ENCODE results near the gene KPNA6. TPM values are rescaled to one million over a fixed set of nuclear protein-coding genes. Genes with fewer than 3 reads are reported as not detected.
"Not testable (repeated sequence)": the region's sequence is repeated elsewhere in the genome, so short reads cannot be mapped to it uniquely, and the experiment has no call there.

KPNA6 gene
- total RNA-seq, 1 experiment from 2014 or later, result 104 TPM

GRCh38 chr1:32151319-32151787 is 43.5 kb downstream of the KPNA6 start:
- TF ChIP-seq RORB (CRISPR knock-in tag; IDR thresholded peaks at IDR 0.05), result no peak
- no peak for TF ChIP-seq ZNF219 (CRISPR knock-in tag; IDR thresholded peaks at IDR 0.05; ENCODE audit: borderline replicate concordance)
- TF ChIP-seq JUN (CRISPR knock-in tag; IDR thresholded peaks at IDR 0.05), result no peak
- TF ChIP-seq NFYB (CRISPR knock-in tag; conservative IDR thresholded peaks at IDR 0.05; ENCODE audit: low read depth), result no peak
- TF ChIP-seq TEAD1 (CRISPR knock-in tag; IDR thresholded peaks at IDR 0.05), result no peak
- no peak for TF ChIP-seq SMAD3 (CRISPR knock-in tag; IDR thresholded peaks at IDR 0.05; ENCODE audit: borderline replicate concordance)
- TF ChIP-seq E2F4 (CRISPR knock-in tag; IDR thresholded peaks at IDR 0.05; ENCODE audit: borderline replicate concordance, low read depth), result no peak
- peak overlapping the region; percentile 82 for H3K27ac Mint-ChIP-seq
- no peaks in the 10 kb centered on the region for H3K9me3 Mint-ChIP-seq
- ATAC-seq (no peak), DNase-seq (ENCODE audit: low spot score) (no peak)
- ChIA-PET POLR2A (no interaction called here), CTCF (interaction anchor here (0.5 to 2.6 kb wide), 2 partner anchors 24 to 129 kb away, joined by 3 to 7 read pairs; no protein-coding TSS in a partner anchor)
- H3K4me1 Mint-ChIP-seq, result peaks cover 3% of the 10 kb centered on the region; the same call in 1 of the 2 replicates
- H3K36me3 Mint-ChIP-seq, result peaks cover 8% of the 10 kb centered on the region
- no peaks in the 10 kb centered on the region for H3K27me3 Mint-ChIP-seq (ENCODE audit: low read depth)
- no peak overlapping the region for H3K4me3 Mint-ChIP-seq

GRCh38 chr1:32159189-32159588 is 51.3 kb downstream of the KPNA6 start:
- Mint-ChIP-seq H3K27me3 (ENCODE audit: low read depth) (no peaks in the 10 kb centered on the region), H3K4me3 (no peak overlapping the region), H3K4me1 (no peaks in the 10 kb centered on the region), H3K36me3 (peaks cover 66% of the 10 kb centered on the region), H3K27ac (no peak overlapping the region), H3K9me3 (no peaks in the 10 kb centered on the region)
- ATAC-seq, result no peak
- no peak for TF ChIP-seq ESRRA (CRISPR knock-in tag; IDR thresholded peaks at IDR 0.05; ENCODE audit: borderline replicate concordance)
- ChIA-PET CTCF (no interaction called here), POLR2A (no interaction called here)
- no peak for DNase-seq (ENCODE audit: low spot score)

DNA sequence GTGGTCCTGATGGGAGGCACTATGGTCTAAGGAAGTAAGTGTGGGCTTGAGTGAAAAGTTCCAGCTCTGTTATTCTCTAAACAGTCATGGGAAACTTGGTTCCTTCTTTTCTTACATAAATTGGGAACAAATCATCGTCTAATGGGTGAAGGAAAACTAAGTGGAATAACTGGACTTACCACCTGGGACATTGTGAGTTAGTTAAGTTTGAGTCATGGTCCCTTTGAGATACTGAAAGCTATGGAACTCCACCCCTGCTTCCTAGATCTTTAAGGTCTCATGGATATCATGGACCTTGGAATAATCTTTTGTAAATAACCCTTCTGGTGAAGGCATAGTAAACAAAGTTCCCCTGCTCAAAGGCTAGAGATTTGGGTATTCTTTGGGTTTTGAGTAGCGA is 55.5 kb downstream of the KPNA6 start:
- Mint-ChIP-seq H3K4me1 (no peaks in the 10 kb centered on the region), H3K9me3 (peaks cover under 1% of the 10 kb centered on the region; the same call in 1 of the 2 replicates), H3K27ac (no peak overlapping the region), H3K36me3 (peaks cover 62% of the 10 kb centered on the region), H3K4me3 (no peak overlapping the region), H3K27me3 (ENCODE audit: low read depth) (no peaks in the 10 kb centered on the region)
- TF ChIP-seq ZMAT4 (CRISPR knock-in tag; IDR thresholded peaks at IDR 0.05) (no peak), ZNF512 (CRISPR knock-in tag; IDR thresholded peaks at IDR 0.05; ENCODE audit: borderline replicate concordance) (no peak)
- ChIA-PET CTCF (no interaction called here), POLR2A (interaction anchor here (0.6 kb wide), 1 partner anchor 1052 kb away, joined by 3 read pairs; no protein-coding TSS in a partner anchor)
- no peak for DNase-seq (ENCODE audit: low spot score)
- ATAC-seq, result no peak

GRCh38 chr1:32165633-32166032 is 57.8 kb downstream of the KPNA6 start:
- CTCF ChIA-PET; DNase-seq (ENCODE audit: low spot score); ATAC-seq; H3K4me3 Mint-ChIP-seq; H3K9me3 Mint-ChIP-seq; POLR2A ChIA-PET; H3K27ac Mint-ChIP-seq; H3K27me3 Mint-ChIP-seq (ENCODE audit: low read depth); H3K4me1 Mint-ChIP-seq: not testable (repeated sequence)
- H3K36me3 Mint-ChIP-seq, result peaks cover 61% of the 10 kb centered on the region

DNA sequence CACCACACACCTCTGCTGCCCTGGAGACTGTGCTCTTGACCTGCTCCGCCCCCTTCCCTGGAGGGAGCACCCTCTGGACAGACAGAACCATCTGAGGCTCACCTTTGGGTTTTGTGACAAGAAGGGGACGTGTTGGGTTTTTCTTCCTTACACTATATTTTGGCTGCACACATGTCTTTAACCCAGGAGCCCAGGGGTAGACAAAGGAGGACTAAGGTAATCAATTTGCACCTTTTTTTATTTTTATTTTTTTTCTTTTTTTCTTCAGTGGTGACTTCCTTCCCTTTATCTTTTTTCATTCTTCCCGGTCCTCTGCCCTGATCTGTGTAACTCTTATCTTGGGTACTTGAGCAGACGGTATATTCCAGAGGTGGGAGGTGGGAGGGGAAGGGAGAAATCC is 63.1 kb downstream of the KPNA6 start:
- Mint-ChIP-seq H3K27ac (no peak overlapping the region), H3K36me3 (peaks cover 51% of the 10 kb centered on the region), H3K27me3 (ENCODE audit: low read depth) (no peaks in the 10 kb centered on the region), H3K4me1 (no peaks in the 10 kb centered on the region), H3K9me3 (peaks cover 5% of the 10 kb centered on the region; the same call in 1 of the 2 replicates), H3K4me3 (no peak overlapping the region)
- DNase-seq (ENCODE audit: low spot score) (no peak), ATAC-seq (no peak)
- POLR2A ChIA-PET, result interaction anchor here (0.6 kb wide), 1 partner anchor 47 kb away, joined by 3 read pairs; no protein-coding TSS in a partner anchor
- CTCF ChIA-PET, result no interaction called here
- TF ChIP-seq FOXP4 (CRISPR knock-in tag; IDR thresholded peaks at IDR 0.05) (no peak), TEAD1 (CRISPR knock-in tag; IDR thresholded peaks at IDR 0.05) (no peak), JUN (CRISPR knock-in tag; IDR thresholded peaks at IDR 0.05) (no peak), STAT6 (CRISPR knock-in tag; conservative IDR thresholded peaks at IDR 0.05; ENCODE audit: low read depth) (no peak), NR1H2 (CRISPR knock-in tag; IDR thresholded peaks at IDR 0.05) (no peak), ELF4 (CRISPR knock-in tag; IDR thresholded peaks at IDR 0.05; ENCODE audit: low read depth) (no peak), TCF7 (CRISPR knock-in tag; IDR thresholded peaks at IDR 0.05; ENCODE audit: low read depth) (no peak), SMAD3 (CRISPR knock-in tag; IDR thresholded peaks at IDR 0.05; ENCODE audit: borderline replicate concordance) (no peak), PREB (CRISPR knock-in tag; IDR thresholded peaks at IDR 0.05; ENCODE audit: borderline replicate concordance) (no peak)

Measured in WTC11 (cell line).